Tibial artery (tissue), 4 donors: ENCODE data around the gene NUMB.

Source experiments
- DNase-seq, 2 donors: peaks; one replicate each; pipeline ENCODE4 v3.0.0-alpha.2; 2019
- H3K27ac ChIP-seq, 2 donors: fragments of 200-600 bp; sonication (generic) in 1 of 2; 1 replicate in 1 of 2; 2 replicates in 1 of 2; pipeline ENCODE4 v1.5.1; 2018 to 2019; ENCODE audit warnings: mild to moderate bottlenecking in 1 of 2
- H3K27me3 ChIP-seq, 2 donors: fragments of 200-600 bp; sonication (generic) in 1 of 2; one replicate each; pipeline versions ENCODE4 v1.5.1 to v1.6.0; 2016 to 2019
- H3K36me3 ChIP-seq, 3 donors: fragments of 200-600 bp; sonication (generic) in 2 of 3; one replicate each; pipeline ENCODE4 v1.5.1; 2016 to 2019; ENCODE audit warnings: mild to moderate bottlenecking in 2 of 3
- H3K4me1 ChIP-seq, 4 donors: fragments of 200-600 bp; sonication (generic) in 2 of 4; 1 replicate in 3 of 4; 2 replicates in 1 of 4; pipeline ENCODE4 v1.5.1; 2016 to 2019
- H3K4me3 ChIP-seq, 2 donors: fragments of 200-600 bp; sonication (generic) in 1 of 2; 1 replicate in 1 of 2; 2 replicates in 1 of 2; pipeline ENCODE4 v1.5.1; 2018 to 2019; ENCODE audit warnings: mild to moderate bottlenecking in 2 of 2
- H3K9me3 ChIP-seq, 3 donors: fragments of 200-600 bp; sonication (generic) in 1 of 3; one replicate each; pipeline ENCODE4 v1.5.1; 2016 to 2019
- intact Hi-C: fragments of 100-400 bp; cut with DNase I; formaldehyde crosslinking; loops from one replicate; pipeline ENCODE4 v1.15.0; 2023; ENCODE audit warnings: low total_unique reads
- TF ChIP-seq, protein P1 (sequence below), 2 experiments: fragments of 200-600 bp in 1 of 2; fragments of 450-650 bp in 1 of 2; IDR thresholded peaks; one replicate each; pipeline ENCODE4 v1.5.1; 2017 to 2019; ENCODE audit warnings: antibody characterized with exemption in 2 of 2, mild to moderate bottlenecking in 1 of 2, moderate library complexity in 1 of 2

Gene NUMB

DNA sequence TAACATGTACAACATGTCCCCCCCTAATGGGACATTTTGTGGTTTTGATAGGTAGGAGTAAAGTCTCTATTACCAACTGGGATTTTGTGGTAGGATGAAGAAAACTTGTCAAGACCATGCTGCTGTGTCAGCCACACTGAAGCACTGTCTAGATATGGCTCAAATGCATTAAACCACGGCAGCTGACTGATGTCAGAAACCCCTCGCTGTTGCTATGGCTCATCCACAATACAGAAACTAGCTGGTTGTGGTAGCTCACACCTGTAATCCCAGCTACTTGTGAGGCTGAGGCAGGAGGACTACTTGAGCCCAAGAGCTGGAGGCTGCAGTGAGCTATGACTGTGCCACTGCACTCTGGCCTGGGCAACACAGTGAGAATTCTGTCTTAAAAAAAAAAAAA lies 181.0 kb downstream of the NUMB start:
- Histone ChIP-seq H3K27ac (no peak overlapping the region), H3K4me1 (no peaks in the 10 kb centered on the region), H3K36me3 (peaks cover 32 to 81% (median 77%) of the 10 kb centered on the region in 3 donors), H3K9me3 (no peaks in the 10 kb centered on the region), H3K4me3 (no peak overlapping the region), H3K27me3 (no peaks in the 10 kb centered on the region)
- TF ChIP-seq, protein P1, sequence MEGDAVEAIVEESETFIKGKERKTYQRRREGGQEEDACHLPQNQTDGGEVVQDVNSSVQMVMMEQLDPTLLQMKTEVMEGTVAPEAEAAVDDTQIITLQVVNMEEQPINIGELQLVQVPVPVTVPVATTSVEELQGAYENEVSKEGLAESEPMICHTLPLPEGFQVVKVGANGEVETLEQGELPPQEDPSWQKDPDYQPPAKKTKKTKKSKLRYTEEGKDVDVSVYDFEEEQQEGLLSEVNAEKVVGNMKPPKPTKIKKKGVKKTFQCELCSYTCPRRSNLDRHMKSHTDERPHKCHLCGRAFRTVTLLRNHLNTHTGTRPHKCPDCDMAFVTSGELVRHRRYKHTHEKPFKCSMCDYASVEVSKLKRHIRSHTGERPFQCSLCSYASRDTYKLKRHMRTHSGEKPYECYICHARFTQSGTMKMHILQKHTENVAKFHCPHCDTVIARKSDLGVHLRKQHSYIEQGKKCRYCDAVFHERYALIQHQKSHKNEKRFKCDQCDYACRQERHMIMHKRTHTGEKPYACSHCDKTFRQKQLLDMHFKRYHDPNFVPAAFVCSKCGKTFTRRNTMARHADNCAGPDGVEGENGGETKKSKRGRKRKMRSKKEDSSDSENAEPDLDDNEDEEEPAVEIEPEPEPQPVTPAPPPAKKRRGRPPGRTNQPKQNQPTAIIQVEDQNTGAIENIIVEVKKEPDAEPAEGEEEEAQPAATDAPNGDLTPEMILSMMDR (IDR thresholded peaks at IDR 0.05) = no peak
- intact Hi-C loops = no loop called here
- no peak for DNase-seq

DNA sequence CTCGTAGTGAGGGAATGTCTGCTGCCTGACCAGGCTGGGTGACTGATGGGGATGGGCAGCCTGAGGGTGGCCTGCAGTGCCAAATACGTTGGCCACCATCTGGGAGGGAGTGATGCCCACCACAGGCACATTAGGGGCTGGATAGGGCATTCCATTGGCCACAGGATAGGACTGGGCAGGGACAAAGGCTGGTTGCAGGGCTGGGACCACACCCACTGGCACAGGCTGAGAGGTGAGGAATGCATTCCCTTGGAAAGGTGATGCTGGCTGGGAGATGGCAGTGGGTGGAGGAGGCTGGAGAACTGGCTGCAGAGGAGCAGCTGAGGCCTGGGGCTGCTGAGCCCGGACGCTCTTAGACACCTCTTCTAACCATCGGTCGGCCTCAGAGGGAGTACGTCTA lies 181.5 kb downstream of the NUMB start:
- TF ChIP-seq, protein P1 (IDR thresholded peaks at IDR 0.05) = no peak
- H3K4me1 ChIP-seq = no peaks in the 10 kb centered on the region
- DNase-seq = no peak
- no peak overlapping the region for H3K27ac ChIP-seq
- intact Hi-C loops = no loop called here
- H3K27me3 ChIP-seq = no peaks in the 10 kb centered on the region
- peaks cover 27 to 76% (median 72%) of the 10 kb centered on the region in 3 donors for H3K36me3 ChIP-seq
- no peak overlapping the region for H3K4me3 ChIP-seq
- no peaks in the 10 kb centered on the region for H3K9me3 ChIP-seq

DNA sequence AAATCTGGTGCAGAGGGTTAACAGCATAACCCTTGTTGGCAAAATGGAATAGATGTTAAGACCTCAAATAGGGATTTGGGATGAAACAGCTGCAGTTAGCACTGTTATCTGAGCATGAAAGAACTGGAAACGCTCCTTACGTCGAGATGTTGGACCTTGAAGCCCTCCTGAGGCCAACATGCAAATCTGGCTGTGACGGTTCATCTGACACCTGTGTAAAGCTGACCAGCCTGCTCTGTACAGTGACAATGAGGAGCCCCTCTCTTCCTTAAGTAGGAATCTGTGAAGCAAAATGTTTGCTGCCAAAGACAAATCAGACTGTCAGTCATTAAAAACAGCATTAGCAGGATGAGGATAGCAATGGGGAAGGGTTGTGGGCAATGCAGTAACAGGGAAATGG lies 184.5 kb downstream of the NUMB start:
- intact Hi-C loops = no loop called here
- DNase-seq = no peak
- H3K9me3 ChIP-seq = no peaks in the 10 kb centered on the region
- TF ChIP-seq, protein P1 (IDR thresholded peaks at IDR 0.05) = no peak
- H3K4me3 ChIP-seq = no peak overlapping the region
- peaks cover 13 to 48% (median 47%) of the 10 kb centered on the region in 3 donors for H3K36me3 ChIP-seq
- no peak overlapping the region for H3K27ac ChIP-seq
- H3K27me3 ChIP-seq = no peaks in the 10 kb centered on the region
- peaks cover 0 to 10% (median 7%) of the 10 kb centered on the region in 4 donors for H3K4me1 ChIP-seq

DNA sequence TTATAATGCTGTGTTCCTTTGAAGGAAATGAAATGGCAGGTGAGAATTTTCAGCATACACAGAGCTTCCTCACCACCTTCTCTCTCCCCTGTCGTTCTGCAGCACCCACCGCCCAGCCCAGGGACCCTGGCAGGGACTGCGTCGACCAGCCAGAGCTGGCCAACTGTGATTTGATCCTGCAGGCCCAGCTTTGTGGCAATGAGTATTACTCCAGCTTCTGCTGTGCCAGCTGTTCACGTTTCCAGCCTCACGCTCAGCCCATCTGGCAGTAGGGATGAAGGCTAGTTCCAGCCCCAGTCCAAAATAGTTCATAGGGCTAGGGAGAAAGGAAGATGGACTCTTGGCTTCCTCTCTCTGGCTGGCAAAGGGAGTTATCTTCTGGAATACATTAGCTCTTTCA lies 186.0 kb downstream of the NUMB start:
- TF ChIP-seq, protein P1 (IDR thresholded peaks at IDR 0.05) = no peak
- no peaks in the 10 kb centered on the region for H3K27me3 ChIP-seq
- H3K9me3 ChIP-seq = no peaks in the 10 kb centered on the region
- intact Hi-C loops = no loop called here
- H3K4me3 ChIP-seq = no peak overlapping the region
- no peak overlapping the region for H3K27ac ChIP-seq
- no peak for DNase-seq
- H3K36me3 ChIP-seq = peaks cover 9 to 40% (median 34%) of the 10 kb centered on the region in 3 donors
- H3K4me1 ChIP-seq = peaks cover 0 to 10% (median 7%) of the 10 kb centered on the region in 4 donors

DNA sequence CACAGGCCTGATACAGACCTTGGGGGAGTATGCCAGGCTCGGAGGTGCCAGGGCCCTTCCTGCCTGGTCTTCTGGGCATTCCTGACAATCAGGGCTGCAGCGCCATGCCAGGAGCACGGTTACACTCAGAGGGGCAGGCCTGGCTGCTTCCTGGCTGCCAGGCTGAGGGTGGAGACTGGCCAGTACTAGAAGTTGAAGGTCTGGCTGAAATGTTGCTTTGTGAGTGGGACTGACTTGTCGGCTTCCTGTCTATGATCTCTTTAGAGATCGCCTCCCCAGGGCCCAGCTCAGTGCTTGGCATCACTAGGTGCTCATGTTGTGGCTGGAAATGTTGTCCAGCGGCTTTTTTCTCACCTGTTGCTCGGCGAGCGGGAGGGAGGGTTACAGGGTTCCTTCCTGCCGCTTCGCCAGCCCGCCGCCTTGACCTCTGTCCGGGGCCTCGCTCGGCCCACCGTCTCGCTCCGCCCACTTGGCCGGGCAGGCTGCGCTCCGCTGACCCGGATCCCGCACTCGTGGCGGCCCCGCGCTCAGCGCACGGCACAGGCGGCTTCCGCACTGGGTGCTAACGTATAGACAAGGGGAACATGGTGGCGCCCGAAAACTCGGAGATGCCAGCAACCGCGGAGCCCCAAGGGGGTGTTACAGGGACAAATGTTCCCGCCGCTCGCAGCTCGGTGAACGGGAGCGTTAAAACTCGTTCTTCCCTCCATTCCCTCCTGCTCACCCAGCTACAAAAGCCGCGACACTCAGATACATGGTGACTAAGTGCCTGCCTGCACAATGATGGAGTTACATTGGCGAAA lies 188.4 kb downstream of the NUMB start:
- TF ChIP-seq, protein P1 (IDR thresholded peaks at IDR 0.05) = no peak
- peak overlapping the region; percentile 33 to 61 for H3K27ac ChIP-seq
- peak overlapping the region; percentile 45 to 62 for H3K4me3 ChIP-seq
- no peaks in the 10 kb centered on the region for H3K9me3 ChIP-seq
- peaks cover 0 to 10% (median 7%) of the 10 kb centered on the region in 4 donors for H3K4me1 ChIP-seq
- intact Hi-C loops = no loop called here
- H3K36me3 ChIP-seq = peaks cover 0 to 25% (median 21%) of the 10 kb centered on the region in 3 donors
- H3K27me3 ChIP-seq = no peaks in the 10 kb centered on the region
- peak in 1 of 2 donors; percentile 44 for DNase-seq
